ENCODE results near the gene CTNNA3.

Gene CTNNA3

GRCh38 chr10:67306588-67307205 lies 389.3 kb downstream of the CTNNA3 start:
- peak; percentile 1 for DNase-seq

- DNase-seq: no peak
These were observed 393.3 kb downstream of the CTNNA3 start for GRCh38 chr10:67302701-67303100.

- DNase-seq: no peak
These were observed 396.2 kb downstream of the CTNNA3 start for GRCh38 chr10:67299761-67300160.

GRCh38 chr10:67297637-67298181 lies 398.3 kb downstream of the CTNNA3 start:
- no peak for DNase-seq

GRCh38 chr10:67296926-67297325 lies 399.1 kb downstream of the CTNNA3 start:
- no peak for DNase-seq

- DNase-seq: no peak
These were observed 407.1 kb downstream of the CTNNA3 start for GRCh38 chr10:67288688-67289410.

GRCh38 chr10:67284589-67284988 lies 411.4 kb downstream of the CTNNA3 start:
- no peak for DNase-seq

GRCh38 chr10:67282871-67283270 lies 413.1 kb downstream of the CTNNA3 start:
- no peak for DNase-seq

GRCh38 chr10:67280405-67280804 lies 415.6 kb downstream of the CTNNA3 start:
- no peak for DNase-seq

- no peak for DNase-seq
These were observed 418.6 kb downstream of the CTNNA3 start for GRCh38 chr10:67277402-67277801.

GRCh38 chr10:67269828-67270227 lies 426.2 kb downstream of the CTNNA3 start:
- no peak for DNase-seq

GRCh38 chr10:67268146-67268545 lies 427.8 kb downstream of the CTNNA3 start:
- DNase-seq: no peak

- no peak for DNase-seq
These were observed 433.3 kb downstream of the CTNNA3 start for GRCh38 chr10:67262675-67263074.

GRCh38 chr10:67261300-67261797 lies 434.6 kb downstream of the CTNNA3 start:
- no peak for DNase-seq

GRCh38 chr10:67259319-67259929 lies 436.6 kb downstream of the CTNNA3 start:
- DNase-seq: no peak

- DNase-seq: no peak
These were observed 438.4 kb downstream of the CTNNA3 start for GRCh38 chr10:67257427-67258144.

GRCh38 chr10:67257018-67257417 lies 439.0 kb downstream of the CTNNA3 start:
- DNase-seq: no peak

GRCh38 chr10:67250686-67251085 lies 445.3 kb downstream of the CTNNA3 start:
- no peak for DNase-seq

GRCh38 chr10:67246066-67246555 lies 449.9 kb downstream of the CTNNA3 start:
- no peak for DNase-seq

- DNase-seq: no peak
These were observed 453.5 kb downstream of the CTNNA3 start for GRCh38 chr10:67242528-67242927.

- no peak for DNase-seq
These were observed 454.5 kb downstream of the CTNNA3 start for GRCh38 chr10:67241451-67241850.

GRCh38 chr10:67239864-67240497 lies 456.0 kb downstream of the CTNNA3 start:
- no peak for DNase-seq

Measured in CD4-positive, alpha-beta T cell treated with Interleukin-10 for 1 hour (primary cell).